ENCODE measurements around the gene CRYBG1.

- TF ChIP-seq, protein P1, sequence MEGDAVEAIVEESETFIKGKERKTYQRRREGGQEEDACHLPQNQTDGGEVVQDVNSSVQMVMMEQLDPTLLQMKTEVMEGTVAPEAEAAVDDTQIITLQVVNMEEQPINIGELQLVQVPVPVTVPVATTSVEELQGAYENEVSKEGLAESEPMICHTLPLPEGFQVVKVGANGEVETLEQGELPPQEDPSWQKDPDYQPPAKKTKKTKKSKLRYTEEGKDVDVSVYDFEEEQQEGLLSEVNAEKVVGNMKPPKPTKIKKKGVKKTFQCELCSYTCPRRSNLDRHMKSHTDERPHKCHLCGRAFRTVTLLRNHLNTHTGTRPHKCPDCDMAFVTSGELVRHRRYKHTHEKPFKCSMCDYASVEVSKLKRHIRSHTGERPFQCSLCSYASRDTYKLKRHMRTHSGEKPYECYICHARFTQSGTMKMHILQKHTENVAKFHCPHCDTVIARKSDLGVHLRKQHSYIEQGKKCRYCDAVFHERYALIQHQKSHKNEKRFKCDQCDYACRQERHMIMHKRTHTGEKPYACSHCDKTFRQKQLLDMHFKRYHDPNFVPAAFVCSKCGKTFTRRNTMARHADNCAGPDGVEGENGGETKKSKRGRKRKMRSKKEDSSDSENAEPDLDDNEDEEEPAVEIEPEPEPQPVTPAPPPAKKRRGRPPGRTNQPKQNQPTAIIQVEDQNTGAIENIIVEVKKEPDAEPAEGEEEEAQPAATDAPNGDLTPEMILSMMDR (IDR thresholded peaks at IDR 0.05) = no peak
- no peak for TF ChIP-seq POLR2A (IDR thresholded peaks at IDR 0.05)
Measured at GRCh38 chr6:106512968-106513574, 152.6 kb downstream of the CRYBG1 start.
